Fibroblast of peridontal ligament (primary cell): ENCODE measurements around the gene PLXDC2.

ENCODE experiments used
- DNase-seq: peaks from one replicate; pipeline ENCODE4 v3.0.0-alpha.2; 2010; ENCODE audit errors: extremely low read depth

Gene PLXDC2

DNA sequence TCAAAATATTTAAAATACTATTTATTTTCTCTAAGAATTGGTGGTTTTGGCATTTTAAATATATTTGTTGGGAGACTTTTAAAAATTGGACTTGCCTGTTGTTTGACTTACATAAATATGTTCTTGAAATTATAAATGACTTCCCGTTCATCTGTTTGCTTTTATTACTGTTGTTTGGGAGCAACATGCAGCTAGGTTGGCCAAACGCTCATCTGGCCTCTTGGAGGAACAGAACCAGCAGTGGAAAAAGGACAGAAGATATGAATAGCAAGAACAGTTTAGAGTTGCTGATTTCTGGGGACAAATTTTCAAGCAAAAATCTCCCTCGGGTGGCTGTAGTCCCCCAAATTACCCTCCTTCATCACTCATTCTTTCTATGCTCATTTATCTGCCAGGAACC, 41.6 kb downstream of the PLXDC2 start:
- no peak for DNase-seq

DNA sequence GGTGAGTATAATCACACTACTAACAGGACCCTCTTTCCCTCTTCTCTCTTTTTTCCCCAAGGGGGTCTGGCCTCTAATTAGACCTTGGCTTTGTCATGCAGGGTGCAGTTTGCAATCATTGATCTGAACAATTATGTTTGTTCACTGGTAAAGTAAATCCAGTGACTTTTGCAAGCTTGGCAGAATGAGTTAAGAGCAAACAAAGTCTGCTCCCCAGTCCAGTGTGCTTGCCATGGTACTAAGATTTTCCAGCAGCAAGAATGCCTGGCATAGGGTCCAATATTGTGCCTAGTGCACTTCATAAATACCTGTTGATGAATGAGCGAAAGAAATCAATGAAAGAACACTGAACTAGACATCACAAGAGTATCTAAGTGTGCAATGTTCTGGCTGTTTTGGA, 43.9 kb downstream of the PLXDC2 start:
- no peak for DNase-seq

DNA sequence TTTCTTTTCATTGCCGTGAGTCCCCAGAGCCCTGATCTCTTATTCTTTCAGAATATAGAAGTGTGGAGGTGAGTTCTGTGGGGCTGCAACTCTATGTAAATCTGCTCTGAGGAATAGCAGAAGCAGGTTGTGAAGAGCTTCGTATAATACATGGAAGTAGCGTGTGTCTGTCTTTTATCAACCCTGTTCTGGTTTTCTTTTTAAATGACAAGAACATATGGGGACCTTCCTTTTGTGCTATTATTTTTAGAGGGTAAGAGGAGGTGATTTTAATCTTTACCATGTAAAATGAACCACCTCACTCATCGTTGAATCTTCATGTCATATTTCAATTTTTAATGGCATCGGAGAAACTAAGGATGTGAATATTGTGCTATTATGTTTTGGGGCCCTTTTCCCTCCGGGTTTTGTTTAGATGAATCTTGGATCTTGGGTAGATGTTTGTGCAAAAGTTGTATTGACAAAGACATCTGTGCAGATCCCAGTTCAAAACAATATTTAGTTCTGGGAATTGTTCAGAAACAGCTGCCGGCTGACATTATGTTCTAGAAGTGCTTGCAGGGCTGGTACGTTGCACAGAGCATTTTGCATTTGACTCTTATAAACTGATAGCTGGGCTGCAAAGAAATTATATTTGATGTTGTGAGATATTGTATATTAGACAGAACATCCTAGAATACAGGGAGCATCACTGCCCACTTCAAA, 46.7 kb downstream of the PLXDC2 start:
- no peak for DNase-seq

DNA sequence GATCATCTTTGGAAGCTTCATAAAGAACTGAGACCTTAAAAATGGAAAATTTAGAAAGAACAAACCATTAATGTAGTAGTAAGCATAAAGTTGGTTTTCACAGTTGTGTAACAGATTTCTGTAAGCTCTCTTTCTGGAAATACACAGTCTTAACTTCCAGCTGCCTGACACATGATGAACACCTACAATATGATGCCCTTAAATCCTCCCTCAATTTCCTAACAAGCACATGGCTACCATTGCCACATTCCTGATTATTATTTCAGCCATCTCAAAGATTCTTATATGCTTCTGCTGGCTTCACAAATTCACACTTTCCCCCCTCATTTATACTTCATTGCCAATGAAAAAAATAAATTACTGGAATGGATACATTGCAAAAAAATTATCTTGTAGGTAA, 49.4 kb downstream of the PLXDC2 start:
- no peak for DNase-seq

DNA sequence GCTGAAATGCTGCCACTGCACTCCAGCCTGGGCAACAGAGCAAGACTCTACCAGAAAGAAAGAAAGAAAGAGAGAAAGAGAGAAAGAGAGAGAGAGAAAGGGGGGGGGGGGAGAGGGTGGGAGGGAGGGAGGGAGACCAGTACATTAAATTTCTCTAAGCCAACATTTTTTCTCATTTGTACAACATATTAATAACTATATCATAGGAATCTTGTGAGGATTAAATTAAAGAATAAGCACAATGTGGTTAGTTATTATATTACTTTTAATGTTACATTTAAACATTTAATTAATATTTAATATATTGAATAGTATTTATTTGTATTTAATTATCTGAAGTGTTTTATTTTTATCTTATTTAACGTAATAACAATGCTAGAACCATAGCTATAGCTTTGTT, 53.1 kb downstream of the PLXDC2 start:
- DNase-seq = no peak

DNA sequence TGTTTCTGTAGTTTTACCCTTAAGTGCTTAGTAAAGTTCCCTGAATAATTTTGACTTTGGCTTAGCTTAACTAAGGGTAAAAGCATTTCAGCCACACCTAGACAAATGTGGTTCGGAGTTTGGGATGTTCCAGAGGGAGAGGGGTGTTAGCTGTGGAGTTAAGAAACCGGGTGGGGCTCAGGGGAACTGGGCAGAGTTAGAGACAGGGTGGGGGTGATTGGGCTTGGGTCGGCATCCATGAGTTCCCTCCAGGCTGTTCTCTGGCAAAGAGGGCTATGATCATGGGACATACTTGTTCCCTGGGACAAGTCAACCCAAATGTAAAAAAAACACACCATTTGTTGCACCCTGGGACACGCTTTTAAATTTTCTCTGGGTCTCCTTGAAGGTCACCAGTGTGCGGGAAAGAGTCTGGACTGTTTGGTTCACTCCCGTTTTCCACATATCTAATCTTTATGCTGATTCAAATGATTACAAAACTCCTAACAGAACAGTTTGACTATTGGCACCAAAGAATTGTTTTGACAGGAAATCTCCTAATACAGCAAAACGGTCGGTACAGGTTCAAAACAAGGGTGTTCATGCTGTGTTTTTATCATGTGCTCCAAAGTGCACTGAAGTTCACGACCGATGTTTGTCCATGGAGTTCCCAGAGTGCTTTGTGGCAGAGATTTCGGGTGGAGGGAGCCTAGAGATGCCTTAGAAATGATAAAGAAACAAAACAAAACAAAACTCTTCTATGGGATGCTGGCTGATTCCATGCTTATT, 56.5 kb downstream of the PLXDC2 start:
- no peak for DNase-seq

DNA sequence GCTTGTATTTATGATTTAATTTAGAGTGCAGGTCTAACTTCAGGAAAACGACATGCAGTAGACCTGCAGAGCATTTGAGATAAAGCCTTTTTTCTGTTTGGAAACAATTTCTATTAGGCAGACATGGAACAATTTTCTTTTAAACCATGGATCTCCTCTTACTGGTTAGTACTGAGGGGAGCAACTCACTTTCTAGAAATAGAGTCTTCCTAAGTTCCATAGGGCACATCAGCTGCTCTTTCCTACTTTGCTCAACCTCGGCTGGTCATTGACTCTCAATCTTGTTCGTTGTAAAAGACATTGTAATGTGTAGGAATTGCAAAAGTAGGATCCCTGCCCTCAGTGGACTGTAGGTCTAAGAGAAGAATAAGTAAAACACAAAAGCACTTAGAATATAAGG, 58.0 kb downstream of the PLXDC2 start:
- no peak for DNase-seq

DNA sequence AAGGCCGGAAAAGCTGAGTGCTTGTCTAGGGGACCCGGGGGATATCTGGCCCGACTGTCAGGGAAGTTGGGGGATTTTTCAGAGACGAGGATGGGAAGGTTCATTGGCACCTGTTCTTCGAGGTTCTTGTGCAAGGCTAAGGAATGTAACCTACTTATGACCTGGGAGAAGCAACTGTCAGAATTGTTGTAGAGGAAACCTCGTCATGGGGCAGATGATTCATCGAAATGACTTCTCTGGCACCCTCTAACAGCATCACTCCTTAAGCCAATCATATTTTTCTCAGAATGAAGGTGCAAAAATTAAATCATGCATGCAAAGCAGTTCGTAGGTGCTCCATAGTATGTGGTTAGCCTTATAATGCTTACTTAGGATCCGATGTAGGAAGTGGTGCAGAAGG, 58.6 kb downstream of the PLXDC2 start:
- no peak for DNase-seq

DNA sequence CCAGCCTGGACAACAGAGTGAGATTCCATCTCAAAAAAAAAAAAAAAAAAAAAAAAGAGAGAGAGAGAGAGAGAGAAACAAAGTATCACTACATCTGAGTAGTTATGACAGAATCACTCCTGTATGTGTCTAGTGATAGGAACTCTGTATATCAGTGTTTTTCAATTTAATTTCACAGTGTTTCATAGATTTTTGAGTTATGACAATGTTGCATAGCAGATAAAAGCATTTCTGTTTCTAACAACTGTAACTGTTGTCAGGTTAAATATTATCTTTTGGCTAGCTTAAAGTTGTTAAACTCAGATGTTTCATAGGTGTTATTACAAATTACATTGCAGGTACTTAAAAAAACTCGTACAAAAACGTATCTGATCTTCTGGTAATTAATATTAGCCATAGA, 60.3 kb downstream of the PLXDC2 start:
- no peak for DNase-seq

DNA sequence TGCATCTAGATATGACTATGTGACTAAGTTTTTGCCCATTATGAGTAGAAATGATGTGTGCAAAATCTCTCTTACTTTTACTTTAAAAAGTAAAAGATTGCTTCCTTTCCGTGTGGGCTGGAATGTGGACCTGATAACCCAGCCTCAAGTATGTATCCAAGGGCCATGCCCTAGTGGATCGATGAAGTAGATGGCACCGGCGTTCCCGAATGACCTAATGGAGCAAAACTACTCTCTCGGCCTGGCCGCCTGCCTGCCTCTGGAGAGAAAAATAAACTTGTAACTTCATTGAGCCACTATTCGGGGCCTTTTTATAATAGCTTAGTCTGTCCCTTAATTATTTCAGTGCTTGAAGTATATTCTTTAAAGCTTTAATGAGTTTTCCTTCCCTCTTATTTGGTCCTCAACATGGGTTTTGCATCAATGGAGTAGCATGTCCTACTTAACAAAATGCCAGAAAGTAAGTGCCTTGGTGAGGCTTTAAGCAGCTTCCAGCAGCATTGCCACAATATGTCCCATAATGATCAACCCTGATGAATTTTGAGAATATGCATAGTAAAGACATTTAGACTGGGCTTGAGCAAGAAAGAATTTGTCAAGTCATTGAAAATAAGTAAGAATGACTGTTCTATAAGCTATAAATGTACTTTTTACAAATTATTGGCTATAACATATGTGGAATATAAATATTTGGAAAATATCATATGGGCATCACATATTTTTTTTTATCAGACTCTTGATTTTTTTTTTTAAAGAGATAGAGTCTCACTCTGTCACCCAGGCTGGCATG, 61.4 kb downstream of the PLXDC2 start:
- DNase-seq = no peak

DNA sequence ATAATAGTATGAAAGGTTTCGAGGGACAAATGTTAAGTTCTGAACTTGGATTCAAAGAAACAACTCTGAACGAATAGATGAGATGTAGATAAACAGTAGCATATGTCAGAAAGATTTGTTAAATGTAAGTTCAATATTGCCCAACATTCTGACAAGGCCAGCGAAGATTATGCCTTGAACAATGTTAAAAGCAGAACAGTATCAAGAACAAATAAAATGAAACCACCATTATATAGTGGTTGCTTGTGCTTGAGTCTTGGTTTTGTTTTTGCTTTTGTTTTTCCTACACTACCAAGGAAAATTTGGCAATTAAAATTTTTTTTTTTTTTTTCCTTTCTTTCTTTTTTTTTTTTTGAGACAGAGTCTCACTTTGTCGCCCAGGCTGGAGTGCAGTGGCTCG, 66.4 kb downstream of the PLXDC2 start:
- no peak for DNase-seq

DNA sequence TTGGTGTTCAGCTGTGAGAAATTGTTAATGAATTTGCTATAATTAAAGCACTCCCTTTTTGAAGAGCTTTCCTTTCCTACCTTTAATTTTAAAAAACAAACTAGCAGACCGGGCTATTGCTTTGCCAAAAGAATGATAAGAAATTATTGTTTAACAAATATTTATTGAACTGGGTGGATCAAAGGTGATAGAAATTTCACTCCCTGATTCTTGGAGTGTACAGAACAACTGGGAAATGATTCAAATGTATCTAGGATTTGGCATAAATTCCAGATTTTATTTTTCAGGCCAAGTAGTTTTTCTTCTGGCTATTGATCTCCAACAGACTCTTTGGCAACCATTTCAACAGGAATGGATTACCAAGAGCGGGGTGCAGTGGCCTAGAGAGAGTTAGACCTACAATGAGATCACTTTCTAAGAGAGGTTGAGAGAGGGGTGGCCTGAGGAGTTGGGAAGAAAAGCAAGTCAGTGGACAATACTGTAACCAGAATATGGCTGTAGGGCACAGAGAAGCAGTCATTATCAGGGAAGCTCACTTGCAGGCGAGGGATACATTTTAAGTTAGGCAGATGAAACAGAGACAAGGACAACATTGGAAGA, 71.9 kb downstream of the PLXDC2 start:
- DNase-seq = no peak

DNA sequence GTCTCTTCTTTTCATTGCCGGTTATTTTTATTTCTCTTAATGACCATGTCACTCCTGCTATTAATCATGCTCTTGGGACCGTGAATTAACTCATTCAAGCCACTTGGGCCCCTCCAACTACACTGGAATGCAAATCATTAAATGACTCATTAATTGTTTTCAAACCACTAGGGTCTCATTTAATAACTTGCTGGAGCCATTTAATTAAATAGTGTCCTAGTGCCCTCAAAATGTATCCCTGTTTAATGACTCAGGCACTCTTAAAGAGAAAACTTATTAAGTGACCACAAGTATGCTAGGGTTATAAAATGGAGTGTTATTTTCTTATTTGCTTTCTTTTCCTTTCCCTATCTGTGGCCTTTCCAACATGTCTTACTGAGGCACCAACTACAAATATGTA, 73.0 kb downstream of the PLXDC2 start:
- no peak for DNase-seq

DNA sequence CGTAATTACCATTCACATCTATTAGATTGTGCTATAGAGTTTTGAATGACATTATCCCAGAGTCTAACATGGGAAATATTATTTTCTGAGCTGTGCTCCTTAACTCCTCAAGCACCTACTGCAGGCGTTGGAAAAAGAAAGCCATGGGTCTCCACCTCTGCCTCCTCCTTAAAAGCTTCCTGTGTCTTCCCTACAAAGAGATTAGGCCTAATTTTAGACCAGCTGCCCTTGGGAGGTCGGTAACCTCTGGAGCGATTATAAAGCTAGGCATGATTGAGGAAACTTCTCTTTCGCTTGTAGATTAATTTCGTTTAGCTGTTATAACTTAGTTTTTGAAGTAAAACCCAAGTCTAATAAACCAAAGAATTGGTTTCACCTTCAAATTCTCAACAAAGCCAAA, 75.2 kb downstream of the PLXDC2 start:
- no peak for DNase-seq

DNA sequence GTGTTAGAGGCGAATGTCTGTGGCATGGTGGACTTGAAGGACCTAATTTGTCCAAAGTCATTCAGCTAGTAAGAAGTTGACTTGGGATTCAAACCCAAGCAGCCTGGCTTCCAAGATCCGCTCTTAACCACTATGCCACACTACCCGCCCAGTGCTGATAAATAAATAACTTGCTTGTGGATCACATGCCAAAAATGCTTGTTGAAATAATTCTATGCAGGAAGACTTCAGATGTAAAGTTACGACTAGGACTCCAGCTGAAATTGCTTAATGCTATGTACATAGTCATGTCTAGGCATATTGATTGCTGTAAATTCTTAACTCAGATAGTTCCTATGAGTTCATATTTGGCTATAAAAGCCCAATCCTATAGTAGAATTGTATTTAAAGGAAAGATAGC, 76.0 kb downstream of the PLXDC2 start:
- no peak for DNase-seq

DNA sequence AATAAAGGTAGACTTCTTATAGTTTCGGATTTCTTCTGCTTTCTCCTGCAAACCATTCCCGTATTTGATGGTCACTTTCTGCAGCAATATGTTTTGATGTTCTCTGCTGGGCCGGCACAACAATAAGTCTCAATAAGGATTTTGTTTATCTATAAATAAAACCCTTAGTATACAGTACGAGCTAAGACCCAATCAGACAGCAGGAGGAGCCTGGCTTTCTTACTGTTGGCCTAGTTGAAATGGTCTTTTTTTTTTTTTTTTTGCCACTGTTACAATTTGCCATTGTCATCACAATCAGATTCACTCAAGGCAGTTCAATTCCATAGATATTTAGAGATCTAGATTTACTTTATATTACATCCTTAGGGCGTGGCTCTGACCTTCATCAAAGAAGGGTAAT, 76.4 kb downstream of the PLXDC2 start:
- no peak for DNase-seq

DNA sequence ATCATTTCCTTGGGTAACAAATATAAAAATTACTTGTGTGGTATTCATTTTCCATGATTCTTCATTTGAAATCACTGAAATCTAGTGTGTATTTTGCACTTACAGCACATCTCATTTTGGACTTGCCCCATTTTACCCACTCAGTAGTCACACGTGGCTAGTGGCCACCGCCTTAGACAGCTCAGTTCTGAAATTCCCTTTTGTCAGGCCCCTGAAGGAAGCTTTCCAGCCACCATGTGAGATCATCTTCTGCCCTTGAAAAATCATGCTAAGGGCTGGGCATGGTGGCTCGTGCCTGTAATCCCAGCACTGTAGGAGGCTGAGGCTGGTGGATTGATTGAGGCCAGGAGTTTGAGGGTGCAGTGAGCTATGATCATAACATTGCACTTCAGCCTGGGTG, 79.3 kb downstream of the PLXDC2 start:
- no peak for DNase-seq

DNA sequence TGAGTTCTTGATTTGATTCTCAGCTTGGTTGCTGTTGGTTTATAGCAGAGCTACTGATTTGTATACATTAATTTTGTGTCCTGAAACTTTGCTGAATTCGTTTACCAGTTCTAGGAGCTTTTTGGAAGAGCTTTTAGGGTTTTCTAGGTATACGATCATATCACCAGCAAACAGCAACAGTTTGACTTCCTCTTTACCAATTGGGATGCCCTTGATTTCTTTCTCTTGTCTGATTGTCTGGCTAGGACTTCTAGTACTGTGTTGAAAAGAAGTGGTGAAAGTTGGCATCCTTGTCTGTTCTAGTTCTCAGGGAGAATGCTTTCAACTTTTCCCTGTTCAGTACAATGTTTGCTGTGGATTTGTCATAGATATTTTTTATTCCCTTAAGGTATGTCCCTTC, 86.2 kb downstream of the PLXDC2 start:
- no peak for DNase-seq

DNA sequence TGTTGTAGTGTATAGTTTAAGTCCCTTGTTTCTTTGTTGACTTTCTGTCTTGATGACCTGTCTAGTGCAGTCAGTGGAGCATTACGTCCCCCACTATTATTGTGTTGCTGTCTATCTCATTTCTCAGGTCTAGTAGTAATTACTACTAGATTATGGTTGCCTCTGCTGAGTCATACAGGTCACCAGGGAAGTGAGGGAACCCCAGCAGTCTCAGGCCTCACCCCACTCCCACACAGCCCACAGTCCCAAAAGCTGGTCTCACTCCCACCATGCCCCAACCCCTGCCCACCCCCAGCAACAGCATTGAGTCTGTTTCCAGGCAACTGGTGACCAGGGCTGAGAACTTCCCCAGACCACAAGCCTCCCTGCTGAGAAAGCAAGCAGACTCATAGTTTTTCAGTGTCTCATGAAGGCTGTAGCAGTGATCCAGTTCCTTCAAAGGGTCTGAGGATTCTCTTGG, 88.0 kb downstream of the PLXDC2 start:
- DNase-seq = no peak

DNA sequence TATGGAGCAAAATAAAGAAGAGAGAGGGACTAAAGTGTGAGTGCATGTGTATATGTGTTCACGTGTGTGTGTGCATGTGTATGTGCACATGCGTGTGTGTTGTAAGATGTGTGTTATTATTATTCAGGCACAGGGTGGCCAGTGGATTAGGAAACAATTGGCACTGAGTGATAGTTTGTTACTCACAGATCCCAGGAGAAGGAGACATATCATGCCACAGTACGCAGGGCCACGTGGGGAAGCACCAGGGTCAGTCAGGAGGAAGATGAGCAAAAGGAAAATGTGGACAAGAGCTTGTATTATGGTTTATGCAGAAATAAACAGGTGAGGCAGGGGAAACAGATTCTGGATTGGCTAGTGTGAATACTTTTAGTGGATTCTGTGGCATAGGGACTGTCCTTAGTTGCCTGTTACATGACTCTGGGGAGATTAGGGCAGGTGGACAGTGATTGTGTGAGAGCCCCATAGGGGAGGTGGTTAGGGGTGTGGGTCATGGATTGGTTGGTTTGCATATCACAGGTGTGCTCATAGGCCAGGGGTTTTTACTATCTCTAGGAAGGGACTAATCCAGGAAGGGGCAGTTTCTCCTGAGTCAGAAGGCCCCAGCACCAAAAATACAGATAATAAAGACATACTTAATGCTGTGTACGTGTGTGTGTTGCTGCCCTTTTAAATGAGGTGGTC, 90.0 kb downstream of the PLXDC2 start:
- DNase-seq = no peak

DNA sequence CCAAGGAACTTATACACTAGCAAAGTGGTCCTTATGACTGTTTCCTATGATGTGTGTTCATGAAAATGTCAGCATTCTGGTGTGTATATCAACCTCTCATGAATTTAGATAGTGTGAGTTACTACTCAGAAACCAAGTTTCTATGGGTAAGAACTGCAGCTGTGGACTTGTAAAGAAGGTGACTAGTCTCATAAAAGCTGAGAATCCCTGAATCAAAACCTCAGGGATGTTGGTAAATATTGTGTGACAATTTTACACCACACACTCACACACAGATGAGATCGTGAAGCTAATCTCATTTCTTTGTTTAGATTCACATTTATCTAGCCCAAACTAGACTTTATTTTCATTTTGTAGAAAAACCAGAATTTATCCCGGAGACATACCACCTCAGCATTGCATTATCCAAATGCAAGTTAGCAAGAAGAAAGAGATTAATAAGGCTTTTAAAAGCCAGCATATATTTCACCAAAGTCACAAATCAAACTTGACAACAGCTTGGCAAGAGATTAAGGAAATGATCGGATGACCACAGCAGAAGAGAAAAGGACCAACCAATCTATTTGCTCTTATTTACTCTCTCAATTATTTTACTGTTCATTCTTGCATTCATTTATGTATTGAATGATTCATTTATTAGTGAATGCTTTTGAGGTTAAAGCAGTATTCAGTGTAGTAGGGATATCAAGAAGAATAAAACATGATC, 92.9 kb downstream of the PLXDC2 start:
- DNase-seq = no peak
